HepG2 (cell line): Measurements from ENCODE around the gene SLC4A11. TPM values are rescaled to one million over a fixed set of nuclear protein-coding genes. Genes with fewer than 3 reads are reported as not detected.

ENCODE experiments used
- ATAC-seq: fragments of 200-7000 bp; cut with Tn5 transposase; 3 replicates; pipeline ENCODE4 v1.9.1; 2020; ENCODE audit warnings: mild to moderate bottlenecking, moderate library complexity
- BruUV-seq: library from RNA; stranded (reverse); fragments of 400-500 nt; replicated peaks from 2 replicates; lab custom pipeline; 2021; lab: Mats Ljungman, UMichigan
- CTCF ChIA-PET: fragments of 300-600 bp; formaldehyde crosslinking; extraction: SDS; loops from one replicate; lab custom pipeline; 2021; ENCODE audit warnings: low total read pairs, inconsistent platforms, low intra/inter-chr PET ratio; lab: Yijun Ruan, JAX
- POLR2A ChIA-PET: fragments of 350-600 bp; sonication (Branson Sonifier 250); formaldehyde crosslinking; loops from one replicate; lab custom pipeline; 2020; ENCODE audit warnings: antibody characterized with exemption, inconsistent platforms; lab: Yijun Ruan, JAX
- DNase-seq: peaks from one replicate; pipeline ENCODE4 v3.0.0-alpha.2; 2015; ENCODE audit warnings: low spot score
- FAIRE-seq: peaks from 3 replicates; lab custom pipeline; 2011; peaks lifted over from hg19 to GRCh38; lab: Jason Lieb, UNC
- H2AFZ ChIP-seq: one replicate; pipeline ENCODE4 v1.6.1; 2011; ENCODE audit warnings: low read length, inconsistent platforms
- H3K27ac ChIP-seq: fragments of 300-600 bp; 3 replicates; pipeline ENCODE4 v1.8.0; 2011; ENCODE audit warnings: mixed run types, mild to moderate bottlenecking, mixed read lengths, low read length, inconsistent platforms; ENCODE audit not compliant: insufficient read depth; ENCODE audit errors: extremely low read length
- H3K27me3 ChIP-seq, 2 experiments: fragments of 200-600 bp in 1 of 2; 2 replicates in 1 of 2; 3 replicates in 1 of 2; pipeline versions ENCODE4 v1.6.0 to v1.8.0; 2011; ENCODE audit warnings: low read length in 2 of 2, mild to moderate bottlenecking in 2 of 2, moderate library complexity in 2 of 2, inconsistent platforms in 1 of 2; ENCODE audit not compliant: insufficient read depth in 2 of 2, control insufficient read depth in 1 of 2
- H3K36me3 ChIP-seq, 2 experiments: fragments of 200-600 bp in 1 of 2; replicated peaks in 1 of 2; 2 replicates in 1 of 2; 3 replicates in 1 of 2; pipeline versions ENCODE4 v1.5.1 to v1.8.0; 2011; ENCODE audit warnings: low read length in 2 of 2, inconsistent platforms in 1 of 2; ENCODE audit not compliant: insufficient read depth in 2 of 2, control insufficient read depth in 1 of 2
- H3K4me1 ChIP-seq: 2 replicates; pipeline ENCODE4 v1.5.1; 2012; ENCODE audit warnings: low read length, inconsistent platforms; ENCODE audit not compliant: insufficient read depth
- H3K4me2 ChIP-seq: 2 replicates; pipeline ENCODE4 v1.6.0; 2011; ENCODE audit warnings: low read depth, low read length, inconsistent platforms
- H3K4me3 ChIP-seq, 3 experiments: fragments of 200-600 bp in 1 of 3; sonication (generic), shearing (Covaris generic) in 1 of 3; replicated peaks in 1 of 3; 2 replicates each; pipeline ENCODE4 v1.5.1; 2011 to 2016; ENCODE audit warnings: low read length in 3 of 3, inconsistent platforms in 2 of 3, low read depth in 2 of 3, mild to moderate bottlenecking in 2 of 3, control low read depth in 1 of 3, mixed read lengths in 1 of 3; ENCODE audit not compliant: insufficient read depth in 1 of 3
- H3K79me2 ChIP-seq: one replicate; pipeline ENCODE4 v1.6.1; 2011; ENCODE audit warnings: low read length, inconsistent platforms; ENCODE audit not compliant: insufficient read depth
- H3K9ac ChIP-seq: 2 replicates; pipeline ENCODE4 v1.6.0; 2011; ENCODE audit warnings: mild to moderate bottlenecking, low read depth, low read length, inconsistent platforms; ENCODE audit not compliant: insufficient read depth
- H3K9me3 ChIP-seq: 2 replicates; pipeline ENCODE4 v1.5.1; 2012; ENCODE audit warnings: mild to moderate bottlenecking, low read length
- H4K20me1 ChIP-seq: 2 replicates; pipeline ENCODE4 v1.6.0; 2011; ENCODE audit warnings: inconsistent platforms, mild to moderate bottlenecking, low read length, moderate library complexity; ENCODE audit not compliant: insufficient read depth
- JARID2 ChIP-seq: sonication (generic); formaldehyde crosslinking; IDR thresholded peaks from 2 replicates; pipeline ENCODE4 v1.8.1; 2023; ENCODE audit warnings: missing genetic modification reagents, inconsistent platforms; ENCODE audit not compliant: insufficient replicate concordance
- KMT2A ChIP-seq: sonication (generic); formaldehyde crosslinking; IDR thresholded peaks from 2 replicates; pipeline ENCODE4 v1.4.0; 2020; ENCODE audit warnings: missing genetic modification reagents
- LCORL ChIP-seq, 2 experiments: fragments of 450-650 bp in 1 of 2; sonication (generic) in 1 of 2; formaldehyde crosslinking in 1 of 2; IDR thresholded peaks; 2 replicates each; pipeline versions ENCODE4 v1.5.0 to v1.6.1; 2017 to 2020; ENCODE audit warnings: antibody characterized with exemption in 1 of 2, missing genetic modification reagents in 1 of 2
- MXI1 ChIP-seq: IDR thresholded peaks from 3 replicates; pipeline ENCODE4 v1.6.1; 2012; ENCODE audit warnings: low read depth, low read length, inconsistent platforms, borderline replicate concordance
- PREB ChIP-seq: sonication (generic); formaldehyde crosslinking; IDR thresholded peaks from 2 replicates; pipeline ENCODE4 v1.4.0; 2020; ENCODE audit warnings: missing genetic modification reagents
- RFXANK ChIP-seq: IDR thresholded peaks from 2 replicates; pipeline ENCODE4 v1.6.1; 2016
- RORA ChIP-seq: sonication (generic); formaldehyde crosslinking; IDR thresholded peaks from 2 replicates; pipeline ENCODE4 v1.5.0; 2020; ENCODE audit warnings: mild to moderate bottlenecking, missing genetic modification reagents, moderate library complexity
- SRSF1 ChIP-seq: fragments of 200-400 bp; formaldehyde crosslinking; optimal IDR thresholded peaks from 2 replicates; pipeline ENCODE3; 2017; ENCODE audit warnings: mild to moderate bottlenecking, low read depth, low read length, moderate library complexity
- THRA ChIP-seq: sonication (generic); formaldehyde crosslinking; IDR thresholded peaks from 2 replicates; pipeline ENCODE4 v1.4.0; 2020; ENCODE audit warnings: missing genetic modification reagents, borderline replicate concordance
- USF2 ChIP-seq, 2 experiments: sonication (generic) in 1 of 2; formaldehyde crosslinking in 1 of 2; IDR thresholded peaks; 2 replicates each; pipeline versions ENCODE4 v1.5.1 to v1.6.1; 2011 to 2020; ENCODE audit warnings: borderline replicate concordance in 1 of 2, low read depth in 1 of 2, low read length in 1 of 2, mild to moderate bottlenecking in 1 of 2, missing genetic modification reagents in 1 of 2, moderate library complexity in 1 of 2
- ZFP41 ChIP-seq: sonication (generic); formaldehyde crosslinking; IDR thresholded peaks from 2 replicates; pipeline ENCODE4 v1.4.0; 2020; ENCODE audit warnings: mild to moderate bottlenecking, missing genetic modification reagents, borderline replicate concordance
- WGBS: methylation state at CpG from one replicate; pipeline ENCODE4 v1.1.6; 2017; ENCODE audit warnings: low lambda C conversion rate; 5-methylcytosine and 5-hydroxymethylcytosine counted together
- in situ Hi-C: cut with HindIII; loops from 2 replicates; pipeline ENCODE4 v1.10.0; 2017; ENCODE audit warnings: low pct_unique_long_range_greater_than_20kb; ENCODE audit not compliant: extremely low pct_ligation_motif_present
- intact Hi-C: fragments of 100-400 bp; cut with micrococcal nuclease; formaldehyde crosslinking; loops from one replicate; pipeline ENCODE4 v1.10.0; 2022; ENCODE audit not compliant: unreplicated experiment
- polyA plus RNA-seq, 8 experiments: library from polyadenylated mRNA; depleted of rRNA in 3 of 8; stranded (reverse) in 7 of 8; unstranded in 1 of 8; fragments of >200 nt; fragmentation: Illumina TruSeq in 4 of 8; extraction: Trizol in 4 of 8; gene quantifications; 2 replicates each; pipeline versions ENCODE4 v1.2.1 to v1.2.3, GENCODE V29; 2011 to 2016; ENCODE audit warnings: low read depth in 4 of 8, missing spikeins in 1 of 8, mixed read lengths in 1 of 8; ENCODE audit not compliant: insufficient read depth in 1 of 8
- total RNA-seq, 5 experiments: library from RNA; depleted of rRNA; stranded (reverse); fragments of >200 nt; fragmentation: Illumina TruSeq; extraction: Trizol; gene quantifications; 2 replicates each; pipeline ENCODE4 v1.2.3, GENCODE V29; 2016; ENCODE audit warnings: low read depth in 1 of 5
- TF ChIP-seq, protein P1 (sequence below): sonication (generic); IDR thresholded peaks from 2 replicates; pipeline ENCODE4 v1.6.1; 2016; ENCODE audit warnings: low read depth, borderline replicate concordance
- TF ChIP-seq, protein P2 (sequence below): sonication (generic); formaldehyde crosslinking; IDR thresholded peaks from 2 replicates; pipeline ENCODE4 v1.4.0; 2020; ENCODE audit warnings: missing genetic modification reagents

Gene SLC4A11
- total and polyA plus RNA-seq, 2 of the 13 experiments (the other 11 are each of a cell fraction or from before 2014, with no cell fraction given) = 3.9 to 27.0 TPM

DNA sequence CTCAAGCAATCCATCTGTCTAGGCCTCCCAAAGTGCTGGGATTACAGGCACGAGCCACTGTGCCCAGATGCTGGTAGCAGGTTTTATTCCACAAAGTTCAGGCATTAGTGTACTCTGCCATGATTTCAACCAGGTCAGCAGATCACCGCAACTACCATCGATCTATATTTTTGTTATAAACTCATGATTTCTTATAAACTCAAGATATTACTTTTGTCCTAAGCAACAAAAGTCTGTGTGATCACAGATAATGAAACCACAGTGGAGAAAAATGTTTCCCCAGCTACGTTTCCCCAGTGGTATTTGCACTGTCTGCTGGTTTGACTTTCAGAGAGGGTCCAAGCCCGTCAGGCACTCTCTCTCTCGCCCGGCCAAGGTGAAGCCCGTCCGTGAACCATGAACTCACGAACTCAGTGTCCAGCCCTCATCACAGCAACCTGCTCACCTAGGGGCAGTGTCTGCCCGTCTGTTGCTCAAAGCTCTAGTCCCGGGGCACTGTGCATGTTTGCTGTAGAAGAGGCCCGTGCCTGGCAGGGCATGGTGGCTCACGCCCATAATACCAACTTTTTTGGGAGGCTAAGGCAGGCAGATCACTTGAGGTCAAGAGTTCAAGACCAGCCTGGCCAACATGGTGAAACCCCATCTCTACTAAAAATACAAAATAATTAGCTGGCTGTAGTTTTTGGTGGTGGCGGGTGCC is 7.0 kb downstream of the SLC4A11 start:
- no peaks in the 10 kb centered on the region for H3K9me3 ChIP-seq
- no peaks in the 10 kb centered on the region for H4K20me1 ChIP-seq
- intact Hi-C loops = loop anchor here (1.0 to 2.0 kb wide), 3 partner anchors 9 to 23 kb away; partner anchors contain the start of gene ITPA
- peak overlapping the region; percentile 25 for H3K4me2 ChIP-seq
- H3K4me3 ChIP-seq = no peak overlapping the region
- H2AFZ ChIP-seq = no peak overlapping the region
- no TSS peak for BruUV-seq
- DNase-seq (peak; percentile 90), FAIRE-seq (peak; percentile 100), ATAC-seq (peak; percentile 89)
- H3K79me2 ChIP-seq = no peaks in the 10 kb centered on the region
- H3K27me3 ChIP-seq = no peaks in the 10 kb centered on the region
- WGBS = 29% methylated on average over 13 of the region's 15 CpGs
- POLR2A ChIA-PET = interaction anchor here (0.8 to 2.5 kb wide), 5 partner anchors 9 to 22 kb away, joined by 3 to 29 read pairs (median 7); partner anchors contain the start of gene ITPA
- peaks cover 0 to 14% of the 10 kb centered on the region in 2 experiments; a peak in 3 of 5 replicates for H3K36me3 ChIP-seq
- CTCF ChIA-PET = interaction anchor here (1.2 kb wide), 1 partner anchor 18 kb away, joined by 5 read pairs; no protein-coding TSS in a partner anchor
- H3K4me1 ChIP-seq = peaks cover 42% of the 10 kb centered on the region
- H3K27ac ChIP-seq = peak overlapping the region; percentile 37
- in situ Hi-C loops = no loop called here
- no peak overlapping the region for H3K9ac ChIP-seq
- no peak for TF ChIP-seq PREB (CRISPR knock-in tag)
- TF ChIP-seq, protein P1, sequence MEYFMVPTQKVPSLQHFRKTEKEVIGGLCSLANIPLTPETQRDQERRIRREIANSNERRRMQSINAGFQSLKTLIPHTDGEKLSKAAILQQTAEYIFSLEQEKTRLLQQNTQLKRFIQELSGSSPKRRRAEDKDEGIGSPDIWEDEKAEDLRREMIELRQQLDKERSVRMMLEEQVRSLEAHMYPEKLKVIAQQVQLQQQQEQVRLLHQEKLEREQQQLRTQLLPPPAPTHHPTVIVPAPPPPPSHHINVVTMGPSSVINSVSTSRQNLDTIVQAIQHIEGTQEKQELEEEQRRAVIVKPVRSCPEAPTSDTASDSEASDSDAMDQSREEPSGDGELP = peak; percentile 49; the same call in 1 of the 2 replicates
- TF ChIP-seq MXI1 = no peak
- peak; percentile 76; the same call in 1 of the 2 replicates for TF ChIP-seq THRA
- no peak for TF ChIP-seq SRSF1
- no peak for TF ChIP-seq RORA (CRISPR knock-in tag)
- no peak; the same call in 1 of the 2 replicates for TF ChIP-seq LCORL (IDR thresholded peaks at IDR 0.05)
- TF ChIP-seq LCORL (CRISPR knock-in tag; IDR thresholded peaks at IDR 0.05) = peak; percentile 100
- no peak for TF ChIP-seq ZFP41
- no peak for TF ChIP-seq USF2 (IDR thresholded peaks at IDR 0.05; ENCODE audit: low read depth, low read length)
- no peak; the same call in 1 of the 2 replicates for TF ChIP-seq USF2 (CRISPR knock-in tag; IDR thresholded peaks at IDR 0.05; ENCODE audit: borderline replicate concordance)
- no peak for TF ChIP-seq RFXANK (CRISPR knock-in tag)
- TF ChIP-seq KMT2A (CRISPR knock-in tag) = peak; percentile 85
- no peak for TF ChIP-seq JARID2
- TF ChIP-seq, protein P2, sequence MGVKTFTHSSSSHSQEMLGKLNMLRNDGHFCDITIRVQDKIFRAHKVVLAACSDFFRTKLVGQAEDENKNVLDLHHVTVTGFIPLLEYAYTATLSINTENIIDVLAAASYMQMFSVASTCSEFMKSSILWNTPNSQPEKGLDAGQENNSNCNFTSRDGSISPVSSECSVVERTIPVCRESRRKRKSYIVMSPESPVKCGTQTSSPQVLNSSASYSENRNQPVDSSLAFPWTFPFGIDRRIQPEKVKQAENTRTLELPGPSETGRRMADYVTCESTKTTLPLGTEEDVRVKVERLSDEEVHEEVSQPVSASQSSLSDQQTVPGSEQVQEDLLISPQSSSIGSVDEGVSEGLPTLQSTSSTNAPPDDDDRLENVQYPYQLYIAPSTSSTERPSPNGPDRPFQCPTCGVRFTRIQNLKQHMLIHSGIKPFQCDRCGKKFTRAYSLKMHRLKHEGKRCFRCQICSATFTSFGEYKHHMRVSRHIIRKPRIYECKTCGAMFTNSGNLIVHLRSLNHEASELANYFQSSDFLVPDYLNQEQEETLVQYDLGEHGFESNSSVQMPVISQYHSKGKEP (CRISPR knock-in tag) = no peak
